Skeletal muscle cell (primary cell): Measurements from ENCODE around the gene TCP11X2.
A peak's percentile ranks its signal among the peaks of the same experiment; 100 is the strongest.
"Not testable (repeated sequence)": the region's sequence is repeated elsewhere in the genome, so short reads cannot be mapped to it uniquely, and the experiment has no call there.

Experiments
- DNase-seq: peaks from one replicate; pipeline ENCODE4 v3.0.0-alpha.2; 2010; ENCODE audit warnings: low read depth
- H3K4me3 ChIP-seq: 2 replicates; pipeline ENCODE4 v1.5.1; 2011; ENCODE audit warnings: low read depth, mild to moderate bottlenecking, control low read depth, low read length, moderate library complexity

Gene TCP11X2

DNA sequence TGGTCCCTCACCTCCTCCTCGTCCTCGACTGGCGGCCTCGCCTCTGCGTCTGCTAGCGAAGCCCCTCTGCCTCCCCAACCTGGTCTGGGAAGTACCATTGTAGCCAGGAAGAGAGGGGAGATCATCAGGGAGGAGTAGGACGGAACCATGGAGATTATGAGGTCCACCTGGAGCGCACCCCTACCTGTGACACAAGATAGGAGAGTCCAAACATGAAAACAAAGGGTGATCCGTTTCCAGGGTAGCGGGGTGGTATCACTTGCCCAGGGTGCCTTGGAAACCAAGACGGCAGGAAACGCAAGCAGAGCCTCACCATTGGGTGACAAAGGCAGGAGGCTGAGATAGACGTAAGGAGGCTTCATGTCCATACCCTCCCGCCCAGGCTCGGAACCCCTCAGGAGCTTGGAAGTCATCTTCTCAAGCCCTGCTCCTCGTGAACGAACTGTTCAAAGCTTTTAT, at the start of gene TCP11X2:
Gene TCP11X2 (minus strand): TSS at position 51 of the 459 bp plus-strand sequence.
- not testable (repeated sequence) for DNase-seq, H3K4me3 ChIP-seq

DNA sequence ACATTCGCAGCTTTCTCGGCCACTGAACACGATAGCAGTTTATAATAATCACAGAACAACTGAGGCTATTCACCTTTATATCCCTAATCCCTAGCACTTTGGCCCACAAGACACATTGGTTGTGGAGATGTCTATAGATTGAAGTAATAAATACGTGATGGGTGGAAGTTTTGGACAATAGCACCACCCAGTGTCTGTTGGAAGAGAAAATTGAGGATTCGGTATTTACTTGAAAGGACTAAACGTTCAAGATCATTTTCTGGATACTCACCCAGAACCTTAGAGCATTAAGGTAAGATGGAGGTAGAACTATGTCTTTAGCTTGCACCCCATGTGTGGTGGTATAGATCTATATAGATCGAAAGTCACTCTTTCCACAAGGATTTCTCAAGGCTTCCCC, 45.7 kb upstream of the TCP11X2 start:
- no peak overlapping the region for H3K4me3 ChIP-seq
- DNase-seq: no peak

DNA sequence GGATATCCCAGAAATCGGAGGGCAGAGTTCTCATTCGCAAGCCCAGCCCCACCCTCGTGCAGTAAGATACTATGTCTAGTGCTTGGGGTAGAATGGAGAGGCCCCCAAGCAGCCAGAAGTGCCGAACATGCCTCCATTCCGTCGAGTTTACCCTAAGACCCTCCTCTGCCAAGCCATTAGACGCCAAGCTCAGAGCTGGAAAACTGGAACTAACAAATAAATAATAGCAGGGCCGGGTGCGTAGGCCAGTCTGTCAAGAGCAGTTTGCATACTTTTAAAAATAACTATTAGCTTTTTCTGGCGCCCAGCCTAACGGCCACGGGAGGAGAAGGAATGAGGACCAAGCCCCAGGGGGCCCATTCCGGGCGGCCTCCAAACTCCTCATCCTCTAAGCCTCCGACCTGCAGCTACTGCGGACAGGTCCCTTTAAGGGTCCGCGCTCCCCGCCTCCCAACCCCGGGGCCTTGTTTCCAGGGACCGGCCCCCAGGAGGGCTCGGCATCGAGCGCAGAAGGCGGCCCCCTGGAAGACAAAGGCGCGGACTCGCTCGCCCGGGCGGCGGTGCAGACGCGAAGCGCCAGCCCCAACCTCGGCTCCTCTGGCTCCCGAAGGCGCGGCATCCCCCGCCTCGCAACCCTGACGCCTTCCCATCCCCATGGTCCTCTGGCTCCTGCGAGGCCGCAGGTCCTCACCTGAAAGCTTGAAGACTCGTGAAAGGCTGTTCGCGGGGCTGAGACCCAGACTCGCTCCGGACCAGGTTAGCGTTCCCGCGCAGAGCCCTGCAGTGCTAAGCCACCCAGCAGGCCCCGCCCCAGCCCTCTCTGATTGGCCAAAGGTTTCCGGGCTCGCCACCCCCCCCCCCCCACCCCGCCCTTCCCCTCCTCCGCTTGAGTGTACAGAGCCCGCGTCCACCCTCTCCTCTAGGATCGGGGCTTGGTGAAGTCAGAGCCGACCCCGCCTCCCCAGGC, 44.6 kb upstream of the TCP11X2 start, which contains the start of gene TMSB15A:
Gene TMSB15A (minus strand): TSS at position 765 of the 967 bp plus-strand sequence.
- peak; percentile 8 for DNase-seq
- peak within 1 kb of the TSS; percentile 54 for H3K4me3 ChIP-seq

DNA sequence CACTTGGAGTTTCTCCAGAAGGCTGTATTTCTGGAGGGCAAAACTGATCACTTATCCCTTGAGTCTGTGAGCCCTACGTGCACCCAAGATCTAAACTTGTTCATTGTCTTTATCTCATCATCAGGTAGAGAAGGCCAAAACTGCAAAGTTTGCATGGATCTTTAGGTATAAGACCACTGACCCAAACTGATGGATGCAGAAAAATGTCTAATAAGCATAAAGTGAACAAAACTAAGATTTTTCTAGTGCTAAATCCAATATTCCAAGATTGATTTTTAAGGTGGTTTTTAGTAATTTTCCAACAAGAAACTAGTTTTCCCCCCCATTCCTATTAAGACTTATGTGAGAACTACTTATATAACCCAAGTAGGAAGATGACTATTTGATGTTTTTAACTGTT, 42.9 kb upstream of the TCP11X2 start:
- DNase-seq: no peak
- H3K4me3 ChIP-seq: no peak overlapping the region

DNA sequence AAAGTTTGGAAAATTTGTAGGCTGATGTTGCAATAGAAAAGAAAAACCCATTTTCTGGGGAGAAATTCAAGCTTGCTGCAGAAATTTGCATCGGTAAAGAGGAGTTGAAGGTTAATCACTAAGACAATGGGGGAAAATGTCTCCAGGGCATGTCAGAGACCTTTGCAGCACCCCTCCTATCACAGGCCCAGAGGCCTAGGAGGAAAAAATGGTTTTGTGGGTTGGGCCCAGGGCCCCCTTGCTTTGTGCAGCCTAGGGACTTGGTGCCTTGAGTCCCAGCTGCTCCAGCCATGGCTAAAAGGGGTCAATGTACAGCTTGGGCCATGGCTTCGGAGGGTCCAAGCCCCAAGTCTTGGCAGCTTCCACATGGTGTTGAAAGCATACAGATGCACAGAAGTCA, 27.1 kb upstream of the TCP11X2 start:
- no peak overlapping the region for H3K4me3 ChIP-seq
- DNase-seq: no peak

DNA sequence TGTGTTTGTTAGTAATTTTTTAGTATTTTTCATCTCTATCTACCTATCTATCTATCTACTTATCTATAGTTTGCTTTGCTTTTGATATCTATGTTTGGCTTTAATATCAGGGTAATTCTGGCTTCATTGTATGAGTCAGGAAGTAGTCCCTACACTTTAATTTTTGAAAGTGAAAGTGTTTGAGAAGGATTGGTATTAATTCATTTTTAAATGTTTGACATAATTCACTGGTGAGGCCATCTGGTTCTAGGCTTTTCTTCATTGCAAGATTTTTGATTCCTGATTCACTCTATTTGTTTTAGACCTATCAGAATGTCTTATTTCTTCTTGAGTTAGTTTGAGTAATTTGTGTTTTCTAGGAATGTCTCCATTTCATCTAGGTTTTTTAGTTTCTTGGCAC, 20.2 kb upstream of the TCP11X2 start:
- DNase-seq: no peak
- H3K4me3 ChIP-seq: no peak overlapping the region

DNA sequence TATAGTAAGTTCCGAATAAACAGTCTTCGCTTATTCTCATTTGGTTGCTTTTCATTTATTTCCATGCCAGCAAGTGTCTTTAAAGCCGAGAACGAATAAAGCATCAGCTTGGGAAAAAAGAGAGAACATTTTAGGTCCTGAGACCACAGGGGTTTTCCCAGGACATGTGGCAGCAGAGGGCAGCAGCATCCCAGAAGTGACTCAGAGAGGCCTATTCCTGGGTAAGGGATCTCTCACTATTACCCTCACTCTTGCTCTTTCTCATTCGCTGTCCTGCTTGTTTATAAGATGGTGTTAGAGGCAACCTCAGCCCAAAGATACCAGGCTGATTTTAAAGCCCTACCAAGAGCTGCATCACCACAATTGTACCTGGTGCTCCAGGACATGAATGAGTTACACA, 7.2 kb upstream of the TCP11X2 start:
- not testable (repeated sequence) for DNase-seq, H3K4me3 ChIP-seq

DNA sequence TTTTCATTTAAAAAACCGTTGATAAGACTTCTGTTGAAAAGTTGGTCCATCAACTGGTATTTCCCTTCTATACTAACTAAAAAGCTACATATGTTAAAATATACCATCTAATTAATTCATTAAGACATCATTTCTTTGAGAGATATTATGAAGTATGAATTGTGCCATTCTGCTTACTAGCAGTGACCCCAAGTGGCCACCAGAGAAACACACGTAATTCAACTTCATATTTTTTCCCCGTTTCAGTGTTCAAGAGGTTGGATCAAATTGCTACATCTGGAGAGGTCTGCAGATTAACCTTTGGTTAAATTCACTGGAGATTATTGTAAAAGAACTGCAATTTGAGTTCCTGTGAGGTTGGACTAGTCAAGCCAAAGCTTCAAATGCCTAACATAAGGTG, 1.4 kb downstream of the TCP11X2 start:
- DNase-seq, H3K4me3 ChIP-seq: not testable (repeated sequence)

DNA sequence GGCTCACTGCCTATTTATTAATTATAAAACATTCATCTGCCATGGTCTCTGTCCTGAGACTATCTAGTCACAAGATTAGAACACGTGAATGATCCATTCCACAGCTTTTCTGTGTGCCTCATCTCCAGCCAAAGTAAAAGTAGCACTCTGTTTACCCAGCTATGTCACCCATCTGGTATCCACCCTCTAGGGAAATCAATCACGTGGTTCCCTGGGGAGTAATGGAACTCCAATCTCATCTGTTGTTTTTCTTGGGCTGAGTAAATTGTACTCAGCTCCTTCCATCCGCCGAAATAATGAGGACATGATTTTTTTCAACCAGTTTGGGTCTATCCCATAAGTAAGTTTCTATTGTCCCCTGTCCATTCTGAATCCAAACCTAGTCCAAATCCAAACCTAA, 13.0 kb downstream of the TCP11X2 start:
- H3K4me3 ChIP-seq, DNase-seq: not testable (repeated sequence)

DNA sequence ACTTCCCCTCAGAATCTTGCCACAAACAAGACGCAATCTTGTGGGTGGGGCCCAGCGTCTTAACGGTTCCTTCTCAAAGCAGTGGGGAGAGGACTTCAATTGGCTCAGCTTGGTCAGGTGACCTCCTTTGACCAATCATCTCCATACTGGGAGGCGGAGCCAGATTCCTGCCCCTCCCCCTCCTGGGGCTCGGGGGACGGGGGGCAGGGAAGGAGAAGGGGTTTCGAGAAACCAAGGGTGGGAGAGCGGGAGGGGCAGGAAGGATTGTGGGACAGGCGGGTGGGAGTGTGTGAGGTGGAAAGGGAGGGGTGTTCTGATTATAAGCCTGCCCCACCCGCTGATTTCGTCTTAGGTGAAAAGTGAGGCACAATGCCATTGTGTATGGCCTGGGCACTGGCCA, 31.7 kb downstream of the TCP11X2 start, which contains the start of gene NXF2B:
Gene NXF2B (minus strand): TSS at position 101 of the 400 bp plus-strand sequence. CDS start 59,972 bp downstream, outside the sequence.
- not testable (repeated sequence) for H3K4me3 ChIP-seq, DNase-seq

DNA sequence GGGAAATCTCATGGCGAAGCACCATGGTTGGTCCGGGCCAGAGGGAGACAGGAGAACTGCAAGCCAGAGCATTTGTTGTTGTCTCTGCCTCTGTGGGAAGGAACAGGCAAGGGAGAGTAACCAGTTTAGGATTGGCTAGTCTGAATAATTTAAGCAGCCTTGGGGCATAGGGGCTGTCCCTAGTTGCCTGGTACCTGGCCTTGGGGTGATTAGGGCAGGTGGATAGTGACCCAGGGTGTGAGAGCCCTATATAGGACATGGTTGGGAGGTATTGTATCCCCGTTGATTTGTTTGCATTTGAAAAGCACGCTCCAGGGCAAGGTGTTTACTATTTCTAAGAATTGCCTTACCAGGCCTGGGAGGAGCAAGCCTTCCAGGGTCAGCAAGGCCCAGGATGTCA, 57.1 kb downstream of the TCP11X2 start:
- DNase-seq, H3K4me3 ChIP-seq: not testable (repeated sequence)
